ENCODE measurements around the gene CEND1.

The CEND1 gene

DNA sequence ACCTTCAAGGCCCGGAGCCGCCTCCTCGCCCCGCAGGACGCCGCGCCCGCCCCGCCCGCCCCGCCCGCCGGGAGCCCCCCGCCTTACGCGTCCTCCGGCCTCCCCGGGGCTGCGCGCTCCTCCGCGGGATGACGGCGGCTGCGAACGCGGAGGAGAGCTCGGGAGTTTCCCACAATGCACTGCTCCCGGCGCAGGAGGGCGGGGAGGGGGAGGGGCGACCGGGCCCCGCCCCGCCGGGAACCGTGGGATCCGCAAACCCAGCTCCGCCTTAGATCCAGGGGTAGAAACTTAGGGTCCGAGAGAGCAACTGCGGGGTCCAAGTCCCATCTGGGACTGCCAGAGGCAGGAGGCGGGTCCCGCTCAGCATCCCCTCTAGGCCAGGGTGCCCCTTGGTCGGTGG is at the start of gene CEND1:
Gene CEND1 (minus strand): TSS at position 148 of the 400 bp plus-strand sequence. CDS start 1,514 bp downstream, outside the sequence.
- TF ChIP-seq, protein P1, sequence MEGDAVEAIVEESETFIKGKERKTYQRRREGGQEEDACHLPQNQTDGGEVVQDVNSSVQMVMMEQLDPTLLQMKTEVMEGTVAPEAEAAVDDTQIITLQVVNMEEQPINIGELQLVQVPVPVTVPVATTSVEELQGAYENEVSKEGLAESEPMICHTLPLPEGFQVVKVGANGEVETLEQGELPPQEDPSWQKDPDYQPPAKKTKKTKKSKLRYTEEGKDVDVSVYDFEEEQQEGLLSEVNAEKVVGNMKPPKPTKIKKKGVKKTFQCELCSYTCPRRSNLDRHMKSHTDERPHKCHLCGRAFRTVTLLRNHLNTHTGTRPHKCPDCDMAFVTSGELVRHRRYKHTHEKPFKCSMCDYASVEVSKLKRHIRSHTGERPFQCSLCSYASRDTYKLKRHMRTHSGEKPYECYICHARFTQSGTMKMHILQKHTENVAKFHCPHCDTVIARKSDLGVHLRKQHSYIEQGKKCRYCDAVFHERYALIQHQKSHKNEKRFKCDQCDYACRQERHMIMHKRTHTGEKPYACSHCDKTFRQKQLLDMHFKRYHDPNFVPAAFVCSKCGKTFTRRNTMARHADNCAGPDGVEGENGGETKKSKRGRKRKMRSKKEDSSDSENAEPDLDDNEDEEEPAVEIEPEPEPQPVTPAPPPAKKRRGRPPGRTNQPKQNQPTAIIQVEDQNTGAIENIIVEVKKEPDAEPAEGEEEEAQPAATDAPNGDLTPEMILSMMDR (IDR thresholded peaks at IDR 0.05; ENCODE audit: insufficient read depth, low read depth, low read length, missing control alignments): no peak
- DNase-seq (ENCODE audit: low read depth): peak; percentile 73
- H3K4me3 ChIP-seq (ENCODE audit: low read depth, low read length): peak within 1 kb of the TSS; percentile 44

DNA sequence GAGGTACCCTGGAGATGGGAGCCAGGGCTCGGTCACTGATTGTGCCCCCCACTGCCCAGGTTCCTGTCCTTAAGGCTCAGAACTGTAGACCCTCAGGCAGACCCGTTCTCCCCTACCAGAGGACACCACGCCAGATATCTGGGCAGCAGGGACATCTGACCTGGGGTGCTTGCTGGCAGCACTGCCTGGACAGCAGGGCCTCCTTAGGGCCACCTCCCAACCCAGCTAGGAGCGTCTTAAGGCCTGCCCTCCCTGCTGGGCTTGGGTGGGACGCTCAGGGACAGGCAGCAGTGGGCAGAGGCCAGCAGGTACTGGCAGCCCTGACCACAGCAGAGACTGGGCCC is 49.4 kb upstream of the CEND1 start:
- no peak overlapping the region for H3K4me3 ChIP-seq (ENCODE audit: low read depth, low read length)
- TF ChIP-seq, protein P1 (IDR thresholded peaks at IDR 0.05; ENCODE audit: insufficient read depth, low read depth, low read length, missing control alignments): no peak
- DNase-seq (ENCODE audit: low read depth): no peak

DNA sequence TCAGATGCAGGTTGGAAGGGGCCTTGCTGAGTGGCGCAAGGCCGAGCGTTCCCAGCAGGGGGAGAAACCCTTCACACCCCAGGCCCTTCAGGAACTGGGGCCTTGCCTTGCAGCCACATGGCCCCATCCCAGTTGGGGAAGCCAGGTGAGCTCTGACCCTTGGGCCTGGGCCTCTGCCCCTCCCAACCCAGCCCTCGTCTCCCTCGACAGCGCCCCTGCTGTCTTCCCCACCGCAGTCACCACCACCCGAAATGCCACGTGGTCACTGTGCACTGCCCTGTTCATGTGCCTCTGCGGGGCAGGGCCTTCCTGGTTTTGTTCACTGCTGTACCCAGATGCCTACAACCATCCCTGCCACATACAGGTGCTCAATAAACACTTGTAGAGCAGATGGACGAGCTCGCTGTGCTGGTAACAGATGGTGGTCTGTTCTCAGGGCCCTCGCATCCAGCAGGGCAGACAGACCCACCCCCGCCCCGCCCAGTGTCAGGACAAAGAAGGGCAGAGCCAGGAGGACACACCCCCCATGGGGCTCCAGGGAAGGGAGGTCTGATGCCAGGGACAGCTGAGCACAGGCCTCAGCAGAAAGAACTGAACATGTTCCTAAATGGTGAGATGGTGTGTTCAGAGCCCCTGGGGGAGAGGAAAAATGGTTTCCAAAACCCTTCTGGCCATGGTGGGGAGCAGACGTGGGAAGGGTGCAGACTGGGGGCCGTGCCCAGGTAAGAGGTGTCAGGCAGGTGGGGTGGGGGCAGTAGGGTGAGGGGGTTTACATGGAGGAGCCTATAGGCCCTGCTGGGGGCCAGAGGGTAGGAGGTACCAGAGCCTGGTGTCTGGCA is 48.8 kb upstream of the CEND1 start:
- no peak for DNase-seq (ENCODE audit: low read depth)
- H3K4me3 ChIP-seq (ENCODE audit: low read depth, low read length): no peak overlapping the region
- TF ChIP-seq, protein P1 (IDR thresholded peaks at IDR 0.05; ENCODE audit: insufficient read depth, low read depth, low read length, missing control alignments): peak; percentile 14

DNA sequence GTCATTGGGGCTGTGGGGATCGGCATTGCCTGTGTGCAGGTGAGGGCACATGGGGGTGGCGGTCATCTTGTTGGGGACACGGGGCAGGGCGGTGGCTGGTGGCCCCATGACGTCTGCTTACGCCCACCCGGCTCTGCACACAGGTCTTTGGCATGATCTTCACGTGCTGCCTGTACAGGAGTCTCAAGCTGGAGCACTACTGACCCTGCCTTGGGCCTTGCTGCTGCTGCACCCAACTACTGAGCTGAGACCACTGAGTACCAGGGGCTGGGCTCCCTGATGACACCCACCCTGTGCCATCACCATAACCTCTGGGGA is 48.1 kb upstream of the CEND1 start:
- TF ChIP-seq, protein P1 (IDR thresholded peaks at IDR 0.05; ENCODE audit: insufficient read depth, low read depth, low read length, missing control alignments): no peak
- H3K4me3 ChIP-seq (ENCODE audit: low read depth, low read length): no peak overlapping the region
- no peak for DNase-seq (ENCODE audit: low read depth)

DNA sequence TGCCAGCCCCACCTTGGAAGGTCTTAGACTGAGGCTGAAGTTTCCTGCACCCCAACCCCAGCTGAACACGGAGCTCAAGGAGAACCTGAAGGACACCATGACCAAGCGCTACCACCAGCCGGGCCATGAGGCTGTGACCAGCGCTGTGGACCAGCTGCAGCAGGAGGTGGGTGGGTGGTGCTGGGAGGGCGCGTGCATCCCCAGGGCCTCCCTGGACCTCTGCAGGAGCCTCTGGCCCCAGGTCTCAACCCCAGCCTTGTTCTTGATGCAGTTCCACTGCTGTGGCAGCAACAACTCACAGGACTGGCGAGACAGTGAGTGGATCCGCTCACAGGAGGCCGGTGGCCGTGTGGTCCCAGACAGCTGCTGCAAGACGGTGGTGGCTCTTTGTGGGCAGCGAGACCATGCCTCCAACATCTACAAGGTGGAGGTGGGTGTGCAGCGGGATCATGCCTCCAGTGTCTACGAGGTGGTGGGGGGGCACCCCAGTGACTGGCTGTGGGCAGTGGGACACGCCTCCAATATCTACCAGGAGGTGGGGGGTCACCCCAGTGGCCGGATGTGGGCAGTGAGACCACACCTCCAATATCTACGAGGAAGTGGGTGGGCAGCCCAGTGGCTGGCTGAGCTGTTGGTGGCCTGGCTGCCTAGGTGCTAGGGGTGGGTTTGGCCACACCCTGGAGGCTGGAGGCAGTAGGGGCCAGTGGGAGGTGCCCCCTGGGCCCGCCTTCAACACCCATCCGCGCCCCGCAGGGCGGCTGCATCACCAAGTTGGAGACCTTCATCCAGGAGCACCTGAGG is 47.5 kb upstream of the CEND1 start:
- H3K4me3 ChIP-seq (ENCODE audit: low read depth, low read length): no peak overlapping the region
- no peak for DNase-seq (ENCODE audit: low read depth)
- TF ChIP-seq, protein P1 (IDR thresholded peaks at IDR 0.05; ENCODE audit: insufficient read depth, low read depth, low read length, missing control alignments): no peak

DNA sequence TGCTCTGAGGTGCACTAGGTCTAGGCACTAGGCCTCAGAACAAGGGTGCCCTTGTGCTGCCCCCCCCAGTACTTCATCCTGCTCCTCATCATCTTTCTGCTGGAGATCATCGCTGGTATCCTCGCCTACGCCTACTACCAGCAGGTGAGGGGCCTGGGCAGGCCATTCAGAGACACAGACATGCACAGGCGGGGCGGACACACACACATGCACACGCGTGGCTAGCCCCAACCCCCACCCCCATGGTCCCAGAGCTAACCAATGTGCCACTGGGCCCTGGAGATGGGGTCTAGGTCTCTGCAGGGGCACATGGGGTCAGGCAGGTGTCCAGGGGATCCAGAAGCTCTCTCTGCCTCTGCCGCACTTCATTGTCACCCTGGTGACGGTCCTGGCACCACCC is 46.8 kb upstream of the CEND1 start:
- DNase-seq (ENCODE audit: low read depth): no peak
- H3K4me3 ChIP-seq (ENCODE audit: low read depth, low read length): no peak overlapping the region
- TF ChIP-seq, protein P1 (IDR thresholded peaks at IDR 0.05; ENCODE audit: insufficient read depth, low read depth, low read length, missing control alignments): no peak

Data from GM12865 (cell line).